ENCODE results near the gene GIMAP1.

GRCh38 chr7:150737265-150738055, 21.0 kb downstream of the GIMAP1 start, which contains the start of gene GIMAP5:
- TF ChIP-seq EZH2 (IDR thresholded peaks at IDR 0.05; ENCODE audit: borderline replicate concordance) (no peak), EZH2phosphoT487 (IDR thresholded peaks at IDR 0.05; ENCODE audit: low read depth, severe bottlenecking, unreplicated experiment) (no peak)
- TF ChIP-seq, protein P1, sequence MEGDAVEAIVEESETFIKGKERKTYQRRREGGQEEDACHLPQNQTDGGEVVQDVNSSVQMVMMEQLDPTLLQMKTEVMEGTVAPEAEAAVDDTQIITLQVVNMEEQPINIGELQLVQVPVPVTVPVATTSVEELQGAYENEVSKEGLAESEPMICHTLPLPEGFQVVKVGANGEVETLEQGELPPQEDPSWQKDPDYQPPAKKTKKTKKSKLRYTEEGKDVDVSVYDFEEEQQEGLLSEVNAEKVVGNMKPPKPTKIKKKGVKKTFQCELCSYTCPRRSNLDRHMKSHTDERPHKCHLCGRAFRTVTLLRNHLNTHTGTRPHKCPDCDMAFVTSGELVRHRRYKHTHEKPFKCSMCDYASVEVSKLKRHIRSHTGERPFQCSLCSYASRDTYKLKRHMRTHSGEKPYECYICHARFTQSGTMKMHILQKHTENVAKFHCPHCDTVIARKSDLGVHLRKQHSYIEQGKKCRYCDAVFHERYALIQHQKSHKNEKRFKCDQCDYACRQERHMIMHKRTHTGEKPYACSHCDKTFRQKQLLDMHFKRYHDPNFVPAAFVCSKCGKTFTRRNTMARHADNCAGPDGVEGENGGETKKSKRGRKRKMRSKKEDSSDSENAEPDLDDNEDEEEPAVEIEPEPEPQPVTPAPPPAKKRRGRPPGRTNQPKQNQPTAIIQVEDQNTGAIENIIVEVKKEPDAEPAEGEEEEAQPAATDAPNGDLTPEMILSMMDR (IDR thresholded peaks at IDR 0.05; ENCODE audit: poor library complexity) = no peak
